ENCODE results near the gene ZFX. TPM values are rescaled to one million over a fixed set of nuclear protein-coding genes. Genes with fewer than 3 reads are reported as not detected.

Gene ZFX
- total and polyA plus RNA-seq, 3 donors from 2014 or later, result 10.8 to 45.1 (median 38.5) TPM

- 64 to 75% methylated on average over 2 to 3 of the region's 3 CpGs for WGBS, 2 donors
- Histone ChIP-seq H3K9me3 (no peaks in the 10 kb centered on the region), H3K27me3 (no peaks in the 10 kb centered on the region), H3K4me3 (no peak overlapping the region), H3K36me3 (ENCODE audit: low read depth, missing control alignments) (no peaks in the 10 kb centered on the region), H3K4me1 (peaks cover 3% of the 10 kb centered on the region), H3K27ac (no peak overlapping the region)
- intact Hi-C loops (cut with DNase I; ENCODE audit: low total_unique reads), result no loop called here
- no peak for DNase-seq
- no peak for TF ChIP-seq POLR2A (IDR thresholded peaks at IDR 0.05)
- no peak for TF ChIP-seq CTCF (IDR thresholded peaks at IDR 0.05)
These were observed 103.5 kb downstream of the ZFX start for GRCh38 chrX:24253030-24253429.

DNA sequence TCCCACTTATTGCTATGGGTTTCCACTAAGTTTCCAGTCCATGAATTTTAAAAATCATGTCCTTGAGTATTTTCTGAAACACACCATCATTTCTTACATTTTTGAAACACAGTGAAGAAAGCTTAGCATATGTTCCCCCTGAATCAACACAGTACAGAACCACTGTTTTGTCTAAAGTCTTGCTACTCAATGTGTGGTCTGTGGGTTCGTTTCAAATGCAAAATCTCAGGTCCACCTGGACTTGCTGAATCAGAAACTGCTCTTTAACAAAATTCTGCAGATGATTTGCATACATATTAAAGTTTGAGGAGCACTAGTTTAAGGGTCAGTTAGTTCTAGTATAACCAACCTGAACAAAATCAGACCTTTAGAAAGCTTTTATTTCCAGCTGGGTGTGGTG lies 103.9 kb downstream of the ZFX start:
- WGBS, 2 donors, result 69 to 88% methylated on average over 1 of the region's 1 CpG
- H3K36me3 ChIP-seq (ENCODE audit: low read depth, missing control alignments), result no peaks in the 10 kb centered on the region
- intact Hi-C loops (cut with DNase I; ENCODE audit: low total_unique reads), result no loop called here

GRCh38 chrX:24257011-24257410 lies 107.5 kb downstream of the ZFX start:
- TF ChIP-seq CTCF (IDR thresholded peaks at IDR 0.05), result no peak
- TF ChIP-seq POLR2A (IDR thresholded peaks at IDR 0.05), result no peak
- WGBS, 2 donors, result 94 to 100% methylated on average over 1 of the region's 1 CpG
- DNase-seq, result no peak
- H3K36me3 ChIP-seq (ENCODE audit: low read depth, missing control alignments), result no peaks in the 10 kb centered on the region
- H3K4me3 ChIP-seq, result no peak overlapping the region
- H3K4me1 ChIP-seq, result peaks cover 3% of the 10 kb centered on the region
- no peaks in the 10 kb centered on the region for H3K27me3 ChIP-seq
- H3K9me3 ChIP-seq, result no peaks in the 10 kb centered on the region
- H3K27ac ChIP-seq, result no peak overlapping the region
- intact Hi-C loops (cut with DNase I; ENCODE audit: low total_unique reads), result no loop called here

More for the DNA sequence above, 103.9 kb downstream of the ZFX start:
- TF ChIP-seq CTCF (IDR thresholded peaks at IDR 0.05) (no peak), POLR2A (IDR thresholded peaks at IDR 0.05) (no peak)
- Histone ChIP-seq H3K9me3 (no peaks in the 10 kb centered on the region), H3K4me3 (no peak overlapping the region), H3K27ac (no peak overlapping the region), H3K27me3 (no peaks in the 10 kb centered on the region), H3K4me1 (peaks cover 3% of the 10 kb centered on the region)
- no peak for DNase-seq

DNA sequence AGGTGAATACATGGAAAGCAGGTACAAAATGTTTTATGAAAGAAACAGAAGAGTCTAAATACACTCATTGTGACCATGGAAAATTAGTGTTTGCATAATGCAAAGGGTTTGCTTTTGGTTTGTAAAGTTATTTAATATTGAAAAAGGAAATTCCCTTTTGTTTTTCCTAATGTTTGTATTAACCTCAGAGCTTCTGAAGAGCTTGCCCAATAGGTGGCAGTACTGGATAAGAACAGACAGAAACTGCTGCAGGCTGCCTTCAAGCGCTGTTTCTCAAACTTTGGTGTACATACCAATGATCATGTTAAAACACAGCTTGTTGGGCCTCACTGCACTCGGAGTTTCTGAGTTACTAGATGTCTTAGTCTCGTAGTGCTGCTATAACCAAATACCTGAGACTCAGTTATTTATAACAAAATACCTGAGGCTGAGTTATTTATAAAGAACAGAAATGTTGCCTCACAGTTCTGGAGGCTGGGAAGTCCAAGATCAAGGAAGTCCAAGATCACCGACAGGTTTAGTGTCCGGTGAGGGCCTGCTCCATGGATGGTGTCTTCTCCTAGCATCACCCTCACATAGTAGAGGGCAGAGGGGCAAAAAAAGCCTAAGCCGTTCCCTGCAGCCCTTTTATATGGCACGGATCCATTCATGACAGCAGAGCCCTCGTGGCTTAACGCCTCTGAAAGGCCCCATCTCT lies 110.2 kb downstream of the ZFX start:
- peak; percentile 67 for DNase-seq
- Histone ChIP-seq H3K27me3 (no peaks in the 10 kb centered on the region), H3K27ac (no peak overlapping the region), H3K4me1 (peaks cover 2% of the 10 kb centered on the region), H3K9me3 (no peaks in the 10 kb centered on the region), H3K36me3 (ENCODE audit: low read depth, missing control alignments) (no peaks in the 10 kb centered on the region), H3K4me3 (no peak overlapping the region)
- 71 to 79% methylated on average over 7 to 9 of the region's 9 CpGs for WGBS, 2 donors
- intact Hi-C loops (cut with DNase I; ENCODE audit: low total_unique reads), result no loop called here
- peak; percentile 30 to 50 (median 40) for TF ChIP-seq CTCF (IDR thresholded peaks at IDR 0.05)
- no peak for TF ChIP-seq POLR2A (IDR thresholded peaks at IDR 0.05)

Measured in testis (tissue), 3 donors.